Measurements from ENCODE around the gene NEK5.
A peak's percentile ranks its signal among the peaks of the same experiment; 100 is the strongest.
"Not testable (repeated sequence)": the region's sequence is repeated elsewhere in the genome, so short reads cannot be mapped to it uniquely, and the experiment has no call there.

Gene NEK5

GRCh38 chr13:52128714-52129700 is at the start of gene NEK5:
NEK5 (minus strand) TSS chr13:52129073; CDS start chr13:52127482, 1,591 bp downstream.
- peak; percentile 88 for DNase-seq

GRCh38 chr13:52177276-52177675 is 48.4 kb upstream of the NEK5 start:
- DNase-seq, result no peak

- not testable (repeated sequence) for DNase-seq
These were observed 45.1 kb upstream of the NEK5 start for GRCh38 chr13:52173970-52174369.

- DNase-seq, result no peak
These were observed 44.5 kb upstream of the NEK5 start for GRCh38 chr13:52173373-52173772.

- not testable (repeated sequence) for DNase-seq
These were observed 42.8 kb upstream of the NEK5 start for GRCh38 chr13:52171686-52172085.

GRCh38 chr13:52170828-52171391 is 42.0 kb upstream of the NEK5 start:
- DNase-seq, result not testable (repeated sequence)

- DNase-seq, result no peak
These were observed 41.0 kb upstream of the NEK5 start for GRCh38 chr13:52169839-52170238.

GRCh38 chr13:52165411-52165810 is 36.5 kb upstream of the NEK5 start:
- no peak for DNase-seq

- no peak for DNase-seq
These were observed 36.1 kb upstream of the NEK5 start for GRCh38 chr13:52164989-52165388.

- DNase-seq, result not testable (repeated sequence)
These were observed 35.0 kb upstream of the NEK5 start for GRCh38 chr13:52163878-52164277.

- DNase-seq, result no peak
These were observed 33.6 kb upstream of the NEK5 start for GRCh38 chr13:52162279-52163101.

- DNase-seq, result no peak
These were observed 32.3 kb upstream of the NEK5 start for GRCh38 chr13:52161181-52161646.

GRCh38 chr13:52160506-52160905 is 31.6 kb upstream of the NEK5 start:
- no peak for DNase-seq

- no peak for DNase-seq
These were observed 31.2 kb upstream of the NEK5 start for GRCh38 chr13:52160053-52160452.

- peak; percentile 90 for DNase-seq
These were observed 30.5 kb upstream of the NEK5 start, which contains the start of gene NEK3 for GRCh38 chr13:52159159-52159982. NEK3 (minus strand) TSS chr13:52159597; CDS start chr13:52156191, 3,406 bp downstream.

GRCh38 chr13:52158629-52159158 is 29.8 kb upstream of the NEK5 start:
- no peak for DNase-seq

GRCh38 chr13:52156724-52157261 is 27.9 kb upstream of the NEK5 start:
- DNase-seq, result no peak

- no peak for DNase-seq
These were observed 26.3 kb upstream of the NEK5 start for GRCh38 chr13:52155177-52155576.

- no peak for DNase-seq
These were observed 18.4 kb upstream of the NEK5 start for GRCh38 chr13:52147225-52147624.

GRCh38 chr13:52141299-52141698 is 12.4 kb upstream of the NEK5 start:
- DNase-seq, result no peak

- no peak for DNase-seq
These were observed 8.6 kb upstream of the NEK5 start for GRCh38 chr13:52137489-52137888.

All from eye (tissue), 1 donor.